OCI-LY3 (cell line): ENCODE data around the gene LIG1.

ENCODE experiments used
- CTCF ChIP-seq: fragments of 200-600, 300-600 bp; sonication (generic); IDR thresholded peaks from 2 replicates; pipeline ENCODE4 v1.5.1; 2014; ENCODE audit warnings: antibody characterized with exemption, low read length, low read depth
- EZH2phosphoT487 ChIP-seq: fragments of 200-600 bp; shearing (Covaris generic); IDR thresholded peaks from 2 replicates; pipeline ENCODE4 v1.6.1; 2018; ENCODE audit warnings: antibody characterized with exemption, mixed run types, low read depth

GRCh38 chr19:48169578-48169938 is 586 bp downstream of the LIG1 start:
- TF ChIP-seq CTCF (no peak), EZH2phosphoT487 (no peak)
